NCI-H2081 (cell line): ENCODE measurements around the gene SLC35F4.
"Not testable (repeated sequence)": the region's sequence is repeated elsewhere in the genome, so short reads cannot be mapped to it uniquely, and the experiment has no call there.

Experiments used
- DNase-seq, 2 experiments: peaks; one replicate each; lab custom pipeline; 2025; lab: John Stamatoyannopoulos, UW

SLC35F4 gene

DNA sequence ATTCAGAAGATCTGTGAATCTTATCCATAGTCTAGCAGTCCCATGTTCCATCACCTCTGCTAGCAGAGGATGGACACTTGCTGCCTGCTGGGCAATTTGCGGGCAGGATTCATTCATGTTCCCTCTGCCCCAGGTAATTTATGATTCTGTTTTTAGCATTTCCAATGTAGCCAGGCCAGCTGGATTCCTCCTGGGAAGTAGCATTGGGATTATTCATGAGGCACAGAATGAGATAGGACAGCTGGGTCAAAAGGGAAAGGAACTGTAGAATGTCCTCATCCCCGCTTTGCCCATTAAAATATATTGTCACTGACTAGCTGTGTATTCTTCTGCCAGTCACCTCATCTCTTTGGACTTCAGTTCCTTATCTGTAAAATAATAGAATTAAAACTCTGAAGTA lies 68.7 kb downstream of the SLC35F4 start:
- DNase-seq: no peak

DNA sequence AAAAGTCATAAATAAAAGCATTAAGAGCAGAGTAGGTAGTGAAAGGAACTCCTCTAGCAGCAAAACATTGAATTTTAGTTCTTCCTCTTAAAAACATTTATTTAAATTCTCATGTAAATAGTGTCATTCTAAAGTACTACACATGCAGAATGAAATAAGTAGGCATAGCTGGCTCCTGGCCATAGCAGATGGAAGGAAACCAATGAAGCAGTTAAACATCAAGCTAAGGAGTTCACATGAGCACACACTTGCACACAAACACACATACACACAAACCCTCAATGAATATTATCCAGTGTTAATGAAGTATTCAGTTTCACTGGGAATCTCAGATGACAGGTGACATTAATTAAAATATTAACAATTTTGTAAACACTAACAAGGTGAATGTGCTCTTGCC lies 69.3 kb downstream of the SLC35F4 start:
- no peak for DNase-seq

DNA sequence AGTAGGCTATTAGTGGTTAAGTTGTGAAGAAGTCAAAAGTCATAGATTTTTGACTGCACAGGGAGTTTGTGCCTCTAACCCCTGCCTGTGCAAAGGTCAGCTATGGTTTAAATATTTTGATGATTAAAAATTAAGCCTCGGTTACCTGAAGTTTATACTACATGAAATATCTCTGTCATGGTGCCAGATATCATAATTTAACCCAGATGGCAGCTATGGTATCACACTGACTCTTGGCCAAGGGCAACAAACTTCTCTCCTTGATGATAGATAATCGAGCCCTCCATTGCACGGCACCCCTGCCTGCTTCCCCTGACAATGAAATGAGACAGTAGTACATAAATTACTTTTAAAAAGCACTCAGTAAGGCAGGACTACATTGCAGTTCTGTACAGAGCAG lies 80.8 kb downstream of the SLC35F4 start:
- no peak for DNase-seq

DNA sequence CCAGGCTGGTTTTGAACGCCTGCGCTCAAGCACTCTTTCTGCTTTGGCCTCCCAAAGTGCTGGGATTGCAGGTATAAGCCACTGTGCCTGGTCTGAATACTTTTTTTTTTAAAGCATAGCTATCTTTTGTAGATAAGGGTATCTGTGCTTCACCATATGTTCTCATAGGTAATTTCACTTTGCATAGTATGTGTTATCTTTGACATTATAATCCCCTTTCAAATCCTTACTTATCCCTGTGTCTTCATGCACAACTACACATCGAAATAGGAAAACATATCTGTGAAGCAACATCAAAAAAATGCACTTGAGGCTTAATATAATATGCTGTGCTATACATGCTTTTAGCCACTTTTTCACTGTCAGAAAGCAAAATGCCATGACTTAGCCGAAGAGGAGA lies 94.1 kb downstream of the SLC35F4 start:
- no peak for DNase-seq

DNA sequence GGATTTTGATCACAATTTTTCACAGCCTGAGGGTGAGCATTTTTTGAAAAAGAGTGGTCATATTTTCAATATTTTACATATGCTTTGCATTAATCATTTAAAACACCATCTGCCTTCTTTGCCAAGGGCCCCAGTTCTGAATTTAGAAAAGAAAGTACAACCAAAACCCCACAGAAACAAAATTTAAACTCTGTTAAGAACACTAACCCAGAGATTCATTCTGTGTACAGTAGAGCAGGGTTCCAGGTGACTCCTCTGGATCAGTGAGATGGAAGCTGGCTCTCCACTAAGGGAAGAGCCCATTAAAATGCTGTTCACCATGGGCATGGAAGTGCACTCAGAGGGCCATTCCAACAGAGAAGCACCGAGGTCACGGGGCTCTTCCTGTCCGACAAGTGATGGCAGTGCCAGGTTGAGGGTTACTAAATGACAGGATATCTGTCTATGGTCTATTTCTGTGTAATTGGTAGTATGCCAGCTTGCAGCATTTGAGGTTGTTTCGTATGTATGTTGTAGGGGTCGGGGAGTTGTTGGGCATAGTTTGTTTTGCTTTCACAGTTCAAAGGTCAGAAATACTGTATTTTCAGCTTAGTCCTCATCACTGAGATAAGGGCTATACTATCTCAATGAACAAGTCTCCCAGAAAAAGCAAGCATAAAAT lies 95.9 kb downstream of the SLC35F4 start:
- DNase-seq: no peak

DNA sequence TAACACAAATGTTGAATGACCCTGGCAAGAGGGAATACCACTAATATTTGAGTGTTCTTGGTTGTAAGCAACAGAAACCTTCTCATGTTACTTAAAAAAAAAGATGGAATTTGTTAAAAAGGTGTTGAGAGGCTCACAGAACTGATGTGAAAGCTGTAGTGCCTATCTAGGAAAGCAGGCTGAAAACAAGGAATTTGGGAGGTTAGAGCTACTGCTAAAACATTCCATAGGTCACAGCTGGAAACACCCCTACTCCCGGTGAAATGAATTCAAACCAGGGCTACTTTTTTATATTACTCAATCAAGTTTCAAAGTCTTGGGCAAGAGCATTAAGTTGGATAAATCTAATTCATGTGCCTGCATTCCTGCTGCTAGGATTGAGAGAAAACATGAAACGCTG lies 104.1 kb downstream of the SLC35F4 start:
- DNase-seq: no peak

DNA sequence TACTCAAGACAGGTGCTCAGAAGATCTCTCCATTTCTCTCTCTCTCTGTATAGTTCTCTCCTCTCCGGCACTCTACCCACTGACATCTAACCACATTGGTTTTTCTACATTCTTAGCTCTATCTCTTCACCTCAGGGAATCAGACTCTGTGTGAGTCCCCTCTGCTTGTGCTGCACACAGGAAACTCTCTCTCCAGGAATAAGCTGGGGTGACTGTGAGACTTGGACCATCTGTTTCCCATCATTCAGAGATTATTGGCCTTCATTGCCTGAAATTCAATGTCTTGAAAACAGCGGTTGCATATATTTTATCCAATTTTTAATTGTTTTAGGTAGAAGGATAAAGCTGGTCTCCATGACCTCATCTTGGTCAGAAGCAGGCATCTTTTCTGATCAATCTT lies 105.0 kb downstream of the SLC35F4 start:
- no peak for DNase-seq

DNA sequence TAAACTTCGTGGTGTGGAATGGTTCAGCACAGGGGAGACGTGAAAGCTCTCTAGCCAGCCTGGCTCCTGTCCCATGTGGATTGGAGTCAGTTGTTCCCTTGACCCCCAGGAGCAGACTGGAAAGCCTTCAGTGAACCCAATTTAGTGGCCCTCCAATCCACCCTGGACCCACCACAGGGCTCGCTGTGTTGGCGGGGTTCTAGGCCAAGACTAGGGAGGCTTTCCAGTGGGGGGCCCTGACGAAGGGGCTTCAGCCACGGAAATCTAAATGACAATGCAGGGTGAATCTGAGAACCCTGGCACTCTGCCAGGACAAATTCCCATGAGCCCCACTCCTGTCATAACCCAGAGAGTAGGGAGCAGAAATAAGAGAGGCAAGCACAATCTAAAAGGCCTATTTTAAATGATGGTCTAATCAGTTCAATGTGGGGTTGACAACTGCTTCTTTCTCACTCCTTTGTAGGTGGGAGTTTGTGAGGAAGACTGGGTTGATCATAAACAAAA lies 110.8 kb downstream of the SLC35F4 start:
- DNase-seq: no peak

DNA sequence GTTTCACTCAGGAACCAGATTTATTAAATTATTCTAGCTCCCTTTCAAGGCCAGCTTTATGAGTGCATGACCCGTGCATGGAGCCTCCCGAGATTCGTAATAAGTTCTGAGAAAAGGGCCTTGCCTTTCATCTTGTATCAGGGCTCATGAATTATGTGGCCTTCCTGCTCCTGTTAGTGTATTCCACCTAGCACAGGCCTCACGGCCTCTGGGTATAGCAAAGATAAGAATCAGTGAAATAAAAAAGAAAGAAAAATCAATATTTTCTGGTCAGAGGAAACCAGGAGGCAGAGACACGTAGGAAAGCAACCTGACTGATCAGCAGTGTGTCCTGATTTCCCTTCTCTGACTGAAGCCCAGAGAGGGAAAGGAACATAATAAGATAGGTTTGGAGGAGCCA lies 111.4 kb downstream of the SLC35F4 start:
- no peak for DNase-seq

DNA sequence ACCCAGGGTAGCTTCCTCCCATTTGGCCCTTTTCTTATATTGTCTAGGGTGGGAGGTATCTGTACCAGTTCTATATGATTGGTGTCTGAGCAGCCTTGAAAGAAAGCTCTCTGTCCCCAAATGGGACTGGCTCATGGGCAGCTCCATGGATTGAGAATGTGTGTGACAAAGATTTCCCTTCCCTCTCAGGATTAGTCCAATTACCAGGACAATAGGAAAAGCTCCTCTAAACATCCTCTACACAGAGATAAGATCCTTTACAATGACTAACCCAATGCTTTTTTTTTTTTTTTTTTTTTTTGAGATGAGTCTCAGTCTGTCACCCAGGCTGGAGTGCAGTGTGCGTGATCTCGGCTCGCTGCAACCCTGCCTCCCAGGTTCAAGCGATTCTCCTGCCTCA lies 112.1 kb downstream of the SLC35F4 start:
- DNase-seq: no peak

DNA sequence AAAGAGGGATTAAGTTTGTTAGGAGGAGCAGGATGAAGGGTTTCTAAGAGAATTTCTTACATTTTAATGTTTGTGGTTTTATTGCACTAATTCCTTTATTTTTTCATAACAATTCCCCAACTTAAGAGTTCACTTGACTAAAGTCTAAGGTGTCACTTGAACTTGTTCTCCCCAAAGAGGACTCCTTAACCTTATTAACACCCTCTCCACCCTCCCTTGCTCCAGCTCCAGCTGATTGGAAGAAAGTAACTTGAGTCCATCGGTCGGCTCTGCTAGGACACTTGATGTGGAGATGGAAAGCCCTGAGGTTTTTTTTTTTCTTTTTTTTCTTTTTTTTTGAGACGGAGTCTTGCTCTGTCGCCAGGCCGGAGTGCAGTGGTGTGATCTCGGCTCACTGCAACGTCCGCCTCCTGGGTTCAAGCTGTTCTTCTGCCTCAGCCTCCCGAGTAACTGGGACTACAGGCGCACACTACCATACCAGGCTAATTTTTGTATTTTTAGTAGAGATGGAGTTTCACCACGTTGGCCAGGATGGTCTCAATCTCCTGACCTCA lies 113.7 kb downstream of the SLC35F4 start:
- DNase-seq: not testable (repeated sequence)

DNA sequence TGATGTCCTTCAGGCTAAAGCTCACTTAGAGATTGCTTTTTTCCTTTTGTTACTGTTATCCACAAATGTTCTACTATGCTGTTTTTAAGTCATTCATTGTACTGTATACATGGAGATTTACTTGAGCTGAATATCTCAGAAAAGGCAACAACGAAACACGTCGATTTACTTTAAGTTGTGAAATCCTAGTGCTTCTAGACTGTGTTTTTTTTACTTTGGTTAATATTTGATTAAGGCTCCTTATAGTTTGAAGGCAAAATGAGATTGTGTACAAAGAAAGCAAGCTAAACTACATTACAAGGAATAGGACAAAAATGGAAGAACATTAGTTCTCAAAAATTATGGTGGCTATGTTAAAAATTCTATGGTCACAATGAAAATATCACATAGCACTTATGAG lies 114.5 kb downstream of the SLC35F4 start:
- DNase-seq: no peak

DNA sequence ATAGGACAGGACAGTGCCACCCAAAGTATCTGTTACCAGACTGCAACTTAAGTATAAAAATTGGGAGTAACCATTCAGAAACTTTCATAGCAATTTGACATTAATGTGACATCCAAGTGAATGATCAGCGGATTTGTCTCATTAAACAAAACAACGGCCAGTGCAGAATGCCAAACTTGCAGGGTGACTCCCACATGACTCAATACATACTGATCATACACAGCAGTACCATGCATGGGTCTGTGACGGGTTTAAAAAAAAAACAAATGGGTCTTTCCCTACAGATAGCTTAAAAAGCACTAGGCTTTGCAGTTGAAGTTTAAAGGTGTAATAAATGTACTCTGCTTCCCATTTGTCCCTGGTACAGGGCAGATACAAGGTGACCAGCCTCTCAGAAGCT lies 116.6 kb downstream of the SLC35F4 start:
- DNase-seq: no peak

DNA sequence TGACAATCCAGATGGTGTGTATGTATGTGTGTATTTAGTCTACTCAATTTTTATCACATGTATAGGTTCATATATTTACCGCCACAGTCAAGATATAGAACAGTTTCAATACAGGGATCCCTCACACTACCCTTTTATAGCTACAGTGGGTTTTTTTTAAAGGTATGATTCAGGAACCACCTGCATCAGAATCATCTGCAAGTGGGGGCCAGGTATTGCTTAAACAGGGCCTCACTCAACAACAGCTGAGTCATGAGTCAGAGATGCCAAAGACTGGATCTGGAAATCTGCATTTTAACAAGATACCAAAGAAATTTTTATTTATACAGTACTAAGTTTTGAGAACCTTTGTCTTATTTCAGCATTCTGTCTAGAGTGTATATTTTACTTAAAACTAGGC lies 117.6 kb downstream of the SLC35F4 start:
- no peak for DNase-seq

DNA sequence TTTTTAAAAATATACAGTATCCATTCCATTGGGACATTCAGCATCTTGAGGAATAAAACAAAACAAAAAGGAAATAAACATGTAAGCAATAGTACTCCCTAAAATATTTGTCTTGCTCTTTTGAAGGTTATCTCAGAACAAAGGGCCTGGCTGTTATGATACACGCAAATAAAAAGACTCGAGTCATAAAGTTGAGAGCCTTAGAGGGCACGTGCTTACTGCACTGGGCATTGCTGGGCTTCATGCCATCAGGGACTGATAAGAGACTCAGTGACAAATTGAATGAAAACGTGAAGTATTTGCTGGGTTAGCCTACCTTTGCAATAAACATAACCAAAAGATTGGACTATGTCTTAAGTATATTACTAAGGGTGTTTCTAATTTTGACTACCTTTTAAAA lies 118.9 kb downstream of the SLC35F4 start:
- DNase-seq: no peak

DNA sequence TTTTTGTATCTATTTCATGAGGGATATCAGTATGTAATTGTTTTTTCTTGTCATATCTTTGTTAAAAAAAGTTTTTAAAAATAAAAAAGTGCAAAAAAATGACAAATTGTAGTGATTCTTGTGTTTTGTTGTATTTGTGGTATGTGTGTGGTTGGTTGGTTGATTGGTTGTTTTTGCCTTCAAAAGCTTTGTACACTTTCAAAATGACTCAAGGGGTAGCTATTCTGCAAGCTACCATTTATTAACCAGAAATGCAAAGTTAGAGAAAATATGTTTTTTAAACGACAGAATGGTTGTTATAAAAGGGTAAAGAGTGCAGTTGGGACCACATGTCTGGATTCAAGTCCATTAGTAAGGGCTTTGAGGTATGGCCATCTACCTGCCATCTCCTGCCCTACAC lies 119.3 kb downstream of the SLC35F4 start:
- DNase-seq: no peak

DNA sequence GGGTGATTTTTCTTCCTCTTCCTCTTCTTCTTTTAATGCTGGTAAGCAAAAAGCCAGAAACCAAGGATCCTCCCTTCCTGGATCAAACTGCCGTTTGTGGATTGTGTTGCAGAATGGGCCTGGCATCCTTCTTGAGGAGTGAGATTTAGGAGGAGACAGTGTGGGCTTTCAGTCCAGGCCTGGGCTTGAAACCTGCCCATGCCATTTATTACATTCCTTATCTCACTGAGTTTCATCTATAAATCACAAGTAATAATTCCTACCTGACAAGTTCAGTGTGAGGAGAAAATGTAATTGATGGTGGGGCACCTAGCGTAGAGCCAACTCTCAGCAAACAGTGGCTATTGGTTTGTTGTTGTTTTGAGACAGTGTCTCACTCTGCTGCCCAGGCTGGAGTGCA lies 126.4 kb downstream of the SLC35F4 start:
- no peak for DNase-seq

DNA sequence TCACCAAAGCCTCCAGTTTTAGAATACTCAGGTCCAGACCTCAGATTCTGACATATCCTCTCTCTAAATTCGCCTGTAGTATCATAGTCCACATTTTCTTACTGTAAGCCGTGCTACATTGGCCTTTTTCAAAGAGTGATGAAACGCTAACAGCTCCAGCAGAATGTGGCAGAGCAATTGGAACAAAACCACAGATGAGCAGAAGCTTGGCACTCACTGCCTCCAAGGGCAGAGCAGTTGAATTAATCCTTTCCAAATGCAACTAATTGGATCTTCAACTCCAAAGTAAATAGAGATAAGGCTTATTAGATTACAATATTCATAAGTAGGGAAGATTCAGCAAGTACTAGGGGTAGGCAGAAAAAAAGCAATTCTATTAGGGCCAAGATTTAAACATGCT lies 128.3 kb downstream of the SLC35F4 start:
- DNase-seq: no peak

DNA sequence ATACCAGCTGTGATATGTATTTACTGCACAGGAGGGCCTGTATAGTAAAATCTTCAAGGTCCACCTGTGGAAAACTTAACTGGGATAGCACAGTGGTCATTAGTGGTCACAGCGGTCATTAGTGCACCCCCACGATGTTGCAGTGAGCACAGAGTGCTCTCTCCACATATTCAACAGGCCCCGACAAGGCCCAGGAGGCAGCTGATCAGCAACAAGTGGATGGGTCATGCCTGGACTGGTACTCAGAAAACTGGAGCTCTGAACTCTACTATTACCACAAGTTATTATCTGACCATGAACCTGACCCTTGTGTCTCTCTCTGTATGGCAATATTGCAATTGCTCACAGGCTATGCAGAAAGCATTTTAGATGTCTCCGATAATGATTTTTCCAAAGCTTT lies 129.5 kb downstream of the SLC35F4 start:
- no peak for DNase-seq

DNA sequence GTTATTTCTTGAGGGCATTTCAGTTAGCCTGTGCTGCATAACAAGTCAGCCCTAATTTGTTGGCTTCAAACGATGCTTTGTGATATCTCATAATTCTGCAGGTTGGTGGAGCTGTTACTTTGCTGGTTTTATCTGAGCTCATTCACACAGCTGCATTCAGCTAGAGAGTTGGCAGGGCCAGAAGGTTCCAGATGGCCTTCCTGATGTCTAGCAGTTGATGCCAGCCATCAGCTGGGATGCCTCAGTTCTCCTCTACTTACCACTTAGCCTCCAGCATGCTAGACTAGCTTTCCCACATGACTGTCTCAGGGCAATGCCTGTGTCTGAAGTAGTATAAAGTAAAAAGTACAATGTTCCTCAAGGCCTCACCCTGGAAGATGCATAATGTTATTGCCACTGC lies 130.6 kb downstream of the SLC35F4 start:
- DNase-seq: no peak

DNA sequence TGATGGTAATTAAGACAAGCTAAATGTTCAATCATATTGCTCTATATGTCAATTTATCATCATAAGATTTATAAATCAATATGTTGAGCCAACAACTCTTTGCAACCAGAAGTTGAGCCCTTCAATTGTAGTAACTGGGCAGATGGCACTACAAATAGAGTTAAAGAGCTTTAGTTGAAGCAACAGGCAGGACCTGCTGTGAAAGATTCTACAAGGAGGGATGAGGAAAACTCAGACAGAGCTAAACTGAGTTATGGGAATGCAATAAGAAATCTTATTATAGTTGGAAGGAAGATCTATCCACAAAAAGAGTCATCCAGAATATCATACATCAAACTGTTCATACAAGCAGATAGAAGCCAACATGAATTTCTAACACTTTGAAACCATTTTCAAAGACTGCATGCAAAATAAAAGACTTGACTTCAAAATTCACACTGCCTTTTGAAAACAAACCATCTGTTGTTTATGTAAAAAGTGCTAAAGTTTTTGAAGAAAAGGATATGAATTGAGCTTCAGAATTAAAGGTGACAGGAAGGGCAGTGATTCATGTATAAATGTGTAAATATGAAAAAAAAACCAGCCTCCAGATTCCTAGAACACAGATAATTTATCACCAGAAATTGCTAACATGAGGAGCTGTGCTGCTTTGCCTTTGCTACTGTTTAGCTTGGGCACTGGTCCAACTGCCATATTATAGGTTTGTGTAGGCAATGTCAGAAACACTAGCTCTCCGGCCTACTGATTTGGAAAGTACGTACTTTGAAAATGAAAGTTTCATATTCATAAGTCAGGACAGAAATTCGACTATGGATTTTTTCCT lies 133.2 kb downstream of the SLC35F4 start:
- peak; percentile 58 to 65 for DNase-seq

DNA sequence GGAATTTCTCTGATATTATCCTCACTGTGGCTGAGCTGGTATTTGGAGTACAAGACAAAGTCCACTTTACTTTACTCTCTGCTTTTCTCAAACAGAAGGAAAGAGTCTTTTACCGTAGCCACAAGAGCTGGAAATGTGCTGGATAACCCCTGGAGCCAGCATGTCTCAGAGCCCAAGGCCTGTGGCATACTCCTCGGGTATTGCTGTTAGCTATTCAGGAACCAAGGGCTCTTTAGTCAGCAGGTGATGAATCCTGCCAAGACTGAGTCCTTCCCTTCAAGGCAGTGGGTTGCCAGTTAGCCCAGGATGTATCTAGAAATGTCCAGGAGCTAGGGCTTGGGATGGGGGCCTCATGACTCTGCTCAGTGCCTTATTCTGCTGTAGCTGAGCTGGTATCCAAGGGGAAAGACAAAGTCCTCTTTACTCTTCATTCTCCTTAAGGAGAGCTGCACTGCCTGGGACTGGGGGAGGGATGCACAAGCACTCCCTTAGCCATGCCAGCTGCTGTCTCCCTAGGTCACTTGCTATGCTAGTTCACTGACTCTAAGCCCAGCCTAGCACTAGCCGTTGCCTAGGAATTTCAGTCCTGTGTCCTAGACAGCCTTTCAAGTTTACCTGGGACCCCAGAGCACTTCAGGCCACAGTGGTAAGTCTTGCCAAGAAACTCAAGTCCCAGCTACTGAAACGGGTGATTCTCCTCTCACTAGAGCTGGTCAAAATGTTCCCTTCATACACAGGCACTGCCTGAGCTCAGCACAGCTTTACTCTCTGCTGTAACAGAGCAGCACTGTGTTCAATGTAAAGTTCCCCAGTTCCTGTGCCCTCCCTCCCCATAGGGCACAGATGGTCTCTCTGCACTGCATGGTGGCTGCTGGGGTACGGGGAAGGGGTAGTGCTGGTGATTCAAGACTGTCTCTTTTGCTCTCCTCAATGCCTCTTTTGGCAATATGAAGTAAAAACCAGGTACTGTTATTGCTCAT lies 136.4 kb downstream of the SLC35F4 start:
- DNase-seq: no peak
